ENCODE results near the gene MESD.

DNA sequence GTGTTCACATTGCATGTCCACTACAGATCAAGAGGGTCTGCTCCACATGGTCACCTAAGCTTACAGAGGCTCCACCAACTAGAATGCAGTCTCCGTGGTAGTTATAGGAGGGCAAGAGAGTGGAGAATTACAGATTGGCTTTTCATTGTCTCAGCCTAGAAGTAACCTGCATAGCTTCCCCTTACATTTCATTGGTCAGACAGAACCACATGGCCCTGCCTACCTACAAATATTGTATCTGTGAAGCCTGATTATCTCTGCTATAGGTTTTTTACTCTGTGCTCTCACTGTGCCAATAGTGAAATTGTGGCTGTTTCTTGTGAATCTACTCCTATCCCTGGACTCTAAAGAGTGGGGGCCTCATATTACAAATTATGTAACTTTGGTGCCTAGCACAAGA, 8.6 kb upstream of the MESD start:
- TF ChIP-seq, protein P1, sequence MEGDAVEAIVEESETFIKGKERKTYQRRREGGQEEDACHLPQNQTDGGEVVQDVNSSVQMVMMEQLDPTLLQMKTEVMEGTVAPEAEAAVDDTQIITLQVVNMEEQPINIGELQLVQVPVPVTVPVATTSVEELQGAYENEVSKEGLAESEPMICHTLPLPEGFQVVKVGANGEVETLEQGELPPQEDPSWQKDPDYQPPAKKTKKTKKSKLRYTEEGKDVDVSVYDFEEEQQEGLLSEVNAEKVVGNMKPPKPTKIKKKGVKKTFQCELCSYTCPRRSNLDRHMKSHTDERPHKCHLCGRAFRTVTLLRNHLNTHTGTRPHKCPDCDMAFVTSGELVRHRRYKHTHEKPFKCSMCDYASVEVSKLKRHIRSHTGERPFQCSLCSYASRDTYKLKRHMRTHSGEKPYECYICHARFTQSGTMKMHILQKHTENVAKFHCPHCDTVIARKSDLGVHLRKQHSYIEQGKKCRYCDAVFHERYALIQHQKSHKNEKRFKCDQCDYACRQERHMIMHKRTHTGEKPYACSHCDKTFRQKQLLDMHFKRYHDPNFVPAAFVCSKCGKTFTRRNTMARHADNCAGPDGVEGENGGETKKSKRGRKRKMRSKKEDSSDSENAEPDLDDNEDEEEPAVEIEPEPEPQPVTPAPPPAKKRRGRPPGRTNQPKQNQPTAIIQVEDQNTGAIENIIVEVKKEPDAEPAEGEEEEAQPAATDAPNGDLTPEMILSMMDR (IDR thresholded peaks at IDR 0.05): no peak
- TF ChIP-seq POLR2A (IDR thresholded peaks at IDR 0.05): no peak

Measured in Peyer's patch (tissue), 4 donors.